ENCODE data around the gene CACNB4. TPM values are rescaled to one million over a fixed set of nuclear protein-coding genes. Genes with fewer than 3 reads are reported as not detected.

Gene CACNB4
- 10 to 100 TPM; 22.3 to 62.9 TPM for total RNA-seq
- polyA plus RNA-seq (ENCODE audit: insufficient read length in 2 of 2): 10 to 100 TPM; 13.8 to 24.8 TPM
- long read RNA-seq, donor 1, full-length matches to known transcripts: 4 of 4 reads
- long read RNA-seq, donor 1, partial matches to known transcripts: 0 of 4 reads
- long read RNA-seq, donor 1, other reads (novel, unspliced or antisense): 0 of 4 reads
- long read RNA-seq, donor 2, full-length matches to known transcripts: 5 of 5 reads
- long read RNA-seq, donor 2, partial matches to known transcripts: 0 of 5 reads
- long read RNA-seq, donor 2, other reads (novel, unspliced or antisense): 0 of 5 reads
- long read RNA-seq, donor 3, full-length matches to known transcripts: 5 of 5 reads
- long read RNA-seq, donor 3, partial matches to known transcripts: 0 of 5 reads
- long read RNA-seq, donor 3, other reads (novel, unspliced or antisense): 0 of 5 reads
- long read RNA-seq, donor 4, full-length matches to known transcripts: 1 of 1 reads
- long read RNA-seq, donor 4, partial matches to known transcripts: 0 of 1 reads
- long read RNA-seq, donor 4, other reads (novel, unspliced or antisense): 0 of 1 reads

DNA sequence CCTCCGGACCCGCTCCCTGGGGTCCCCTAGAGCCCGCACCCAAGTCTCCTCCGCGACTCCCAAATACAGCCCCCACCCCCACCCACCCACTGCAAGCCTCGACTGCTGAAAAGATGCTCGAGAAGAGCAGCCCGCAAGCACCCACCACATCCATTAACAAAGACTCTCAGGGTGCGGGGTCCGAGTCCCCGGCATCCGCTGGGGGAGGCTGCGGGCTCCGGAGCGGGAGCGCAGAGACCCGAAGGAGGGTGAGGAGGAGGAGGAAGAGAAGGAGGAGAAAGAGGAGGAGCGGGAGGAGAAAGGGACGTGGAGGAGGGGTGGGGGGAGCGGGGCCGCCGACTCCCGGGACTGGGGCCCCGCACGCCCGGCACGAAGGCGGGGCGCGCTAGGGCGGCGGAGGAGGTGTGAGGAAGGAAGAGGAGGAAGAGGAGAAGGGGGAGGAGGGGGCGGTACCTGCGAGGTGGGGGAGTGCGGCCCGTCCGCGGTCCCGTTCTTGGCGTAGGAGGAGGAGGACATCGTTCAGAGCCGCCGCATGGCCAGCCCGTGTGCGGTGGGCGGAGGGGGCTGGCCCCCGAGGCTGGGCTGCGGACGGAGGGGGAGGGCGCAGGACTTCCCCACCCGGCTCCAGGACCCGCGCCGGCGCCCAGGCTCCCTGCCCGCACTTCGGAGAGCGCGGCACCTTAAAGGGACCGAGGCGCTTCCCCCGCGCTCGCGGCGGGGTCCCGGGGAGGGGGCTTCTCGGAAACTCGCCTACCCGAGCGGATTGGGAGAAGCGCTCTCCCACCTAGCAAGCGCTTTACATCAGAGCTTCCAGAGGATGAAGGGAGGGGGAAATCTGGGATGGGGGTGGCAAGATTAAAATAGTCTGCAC, at the start of gene CACNB4:
CACNB4 (minus strand) TSS at position 549 of the 871 bp plus-strand sequence.
- peak within 1 kb of the TSS; percentile 22 for H3K27ac ChIP-seq (ENCODE audit: low read depth, low read length)
- peak in 3 of 6 donors; percentile 13 to 76 (median 73) for DNase-seq (ENCODE audit: low read depth in 4 of 6, low spot score in 6 of 6)

DNA sequence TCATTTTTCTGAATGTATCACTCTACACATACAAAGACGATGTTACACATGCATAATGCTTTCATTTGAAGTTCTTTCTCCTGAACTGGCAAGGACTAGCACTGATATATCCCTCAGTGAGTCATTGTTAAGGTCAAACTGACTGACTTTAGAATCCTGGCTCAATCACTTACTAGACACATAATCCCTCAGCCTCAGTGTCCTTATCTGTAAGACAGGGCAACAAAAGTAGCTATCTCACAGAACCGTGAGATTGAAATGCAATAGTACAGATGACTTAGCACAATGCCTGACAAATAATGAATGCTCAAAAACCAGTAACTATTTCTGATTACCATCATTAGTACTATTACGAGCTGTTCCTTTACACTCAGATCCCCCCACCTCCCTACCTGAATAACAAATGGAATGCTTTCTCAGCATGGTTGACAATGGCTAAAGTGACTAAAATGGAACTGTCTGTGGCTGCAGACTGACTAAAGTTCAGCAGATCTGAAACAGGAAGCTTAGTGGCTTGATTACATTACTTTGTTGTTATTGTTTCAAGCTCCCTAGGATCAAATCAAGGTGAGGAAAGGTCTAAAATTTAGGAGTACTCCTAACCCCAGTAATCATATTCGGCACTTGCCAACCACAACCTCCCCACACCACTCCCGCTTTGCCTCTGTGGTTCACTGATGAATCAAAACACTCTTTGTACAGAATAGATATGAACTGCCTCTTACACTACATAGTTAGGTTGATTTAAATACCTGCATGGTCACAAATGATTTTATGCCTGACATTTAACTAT, 35.8 kb upstream of the CACNB4 start:
- Histone ChIP-seq H3K27me3 (ENCODE audit: control insufficient read depth, insufficient read depth, low read length) (no peaks in the 10 kb centered on the region), H3K27ac (ENCODE audit: low read depth, low read length) (no peak overlapping the region), H3K36me3 (ENCODE audit: control insufficient read depth, insufficient read depth, low read length) (no peaks in the 10 kb centered on the region), H3K4me1 (ENCODE audit: control insufficient read depth, insufficient read depth, low read length) (no peaks in the 10 kb centered on the region), H3K4me3 (ENCODE audit: low read depth, low read length) (no peak overlapping the region), H3K9me3 (ENCODE audit: control insufficient read depth, insufficient read depth, low read length) (no peaks in the 10 kb centered on the region)
- 79% methylated on average over 2 of the region's 5 CpGs for WGBS (ENCODE audit: insufficient coverage)
- DNase-seq (ENCODE audit: low read depth in 4 of 6, low spot score in 6 of 6): no peak

More for the DNA sequence above, at the start of gene CACNB4:
- WGBS (ENCODE audit: insufficient coverage): 0% methylated on average over 65 of the region's 73 CpGs
- Histone ChIP-seq H3K27me3 (ENCODE audit: control insufficient read depth, insufficient read depth, low read length) (peaks cover 21% of the 10 kb centered on the region), H3K36me3 (ENCODE audit: control insufficient read depth, insufficient read depth, low read length) (no peaks in the 10 kb centered on the region), H3K4me3 (ENCODE audit: low read depth, low read length) (peak within 1 kb of the TSS; percentile 69), H3K9me3 (ENCODE audit: control insufficient read depth, insufficient read depth, low read length) (no peaks in the 10 kb centered on the region), H3K4me1 (ENCODE audit: control insufficient read depth, insufficient read depth, low read length) (peaks cover 15% of the 10 kb centered on the region)

DNA sequence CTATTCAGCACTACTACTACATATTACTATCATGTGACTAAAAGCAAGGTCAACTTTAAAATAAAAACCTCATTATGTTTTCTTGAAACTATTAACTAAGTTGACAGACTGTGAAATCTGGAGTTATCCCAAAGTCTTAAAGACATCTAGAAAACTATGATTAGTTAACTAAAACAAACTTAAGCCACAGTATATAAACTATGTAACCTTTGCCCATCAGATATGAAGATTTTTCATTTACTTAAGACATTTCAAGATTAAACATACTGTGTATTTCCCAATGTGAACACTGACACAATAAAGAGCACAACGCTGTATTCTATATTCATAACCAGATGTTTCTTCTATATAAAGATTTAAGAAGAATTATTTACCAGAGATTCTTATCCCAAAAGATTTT, 33.5 kb upstream of the CACNB4 start:
- Histone ChIP-seq H3K27ac (ENCODE audit: low read depth, low read length) (no peak overlapping the region), H3K4me1 (ENCODE audit: control insufficient read depth, insufficient read depth, low read length) (no peaks in the 10 kb centered on the region), H3K4me3 (ENCODE audit: low read depth, low read length) (no peak overlapping the region), H3K9me3 (ENCODE audit: control insufficient read depth, insufficient read depth, low read length) (no peaks in the 10 kb centered on the region), H3K36me3 (ENCODE audit: control insufficient read depth, insufficient read depth, low read length) (no peaks in the 10 kb centered on the region), H3K27me3 (ENCODE audit: control insufficient read depth, insufficient read depth, low read length) (no peaks in the 10 kb centered on the region)
- DNase-seq (ENCODE audit: low read depth in 4 of 6, low spot score in 6 of 6): no peak
- no CpG with 5 or more reads among the region's 1 CpG for WGBS (ENCODE audit: insufficient coverage)

DNA sequence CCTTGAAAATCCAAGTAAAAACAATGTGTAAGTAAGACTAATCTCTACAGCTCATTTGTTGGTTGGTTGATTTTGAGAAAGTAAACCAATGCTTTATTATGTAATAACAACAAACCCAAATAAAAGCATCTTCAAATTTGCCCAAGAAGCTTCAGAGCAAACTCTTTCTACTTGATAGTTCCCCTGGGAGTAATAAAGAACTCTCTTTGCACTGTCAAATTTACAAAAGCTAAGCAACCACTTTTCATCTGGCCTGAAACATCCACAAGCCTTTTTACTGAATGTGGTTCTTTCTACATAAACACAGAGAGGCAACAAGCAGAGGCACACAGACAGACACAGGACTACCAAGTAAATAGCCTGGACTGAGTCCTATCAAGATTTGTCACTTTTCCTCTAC, 28.8 kb upstream of the CACNB4 start:
- Histone ChIP-seq H3K4me3 (ENCODE audit: low read depth, low read length) (no peak overlapping the region), H3K36me3 (ENCODE audit: control insufficient read depth, insufficient read depth, low read length) (peaks cover 3% of the 10 kb centered on the region), H3K27ac (ENCODE audit: low read depth, low read length) (no peak overlapping the region), H3K4me1 (ENCODE audit: control insufficient read depth, insufficient read depth, low read length) (no peaks in the 10 kb centered on the region), H3K9me3 (ENCODE audit: control insufficient read depth, insufficient read depth, low read length) (no peaks in the 10 kb centered on the region), H3K27me3 (ENCODE audit: control insufficient read depth, insufficient read depth, low read length) (no peaks in the 10 kb centered on the region)
- no peak for DNase-seq (ENCODE audit: low read depth in 4 of 6, low spot score in 6 of 6)

DNA sequence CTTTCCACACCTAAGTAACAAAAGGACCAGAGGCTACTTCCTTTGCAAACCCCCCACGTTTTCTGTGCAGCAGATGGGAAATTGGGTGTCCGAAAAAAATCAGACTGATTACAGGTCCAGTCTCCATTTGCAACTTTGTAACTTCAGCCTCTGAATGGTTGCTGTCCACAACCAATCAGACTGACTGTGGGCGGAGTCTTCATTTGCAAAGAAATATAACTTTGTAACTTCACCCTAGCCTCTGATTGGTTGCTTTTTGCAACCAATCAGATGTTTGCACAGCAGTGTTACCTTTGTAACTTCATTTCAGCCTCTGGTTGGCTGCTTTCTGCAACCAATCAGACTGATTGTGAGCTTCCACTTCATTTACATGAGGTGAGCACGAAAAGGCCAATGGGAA, 27.8 kb upstream of the CACNB4 start:
- H3K27ac ChIP-seq (ENCODE audit: low read depth, low read length): no peak overlapping the region
- 84% methylated on average over 4 of the region's 4 CpGs for WGBS (ENCODE audit: insufficient coverage)
- H3K4me3 ChIP-seq (ENCODE audit: low read depth, low read length): no peak overlapping the region
- H3K9me3 ChIP-seq (ENCODE audit: control insufficient read depth, insufficient read depth, low read length): no peaks in the 10 kb centered on the region
- DNase-seq (ENCODE audit: low read depth in 4 of 6, low spot score in 6 of 6): no peak
- no peaks in the 10 kb centered on the region for H3K27me3 ChIP-seq (ENCODE audit: control insufficient read depth, insufficient read depth, low read length)
- H3K4me1 ChIP-seq (ENCODE audit: control insufficient read depth, insufficient read depth, low read length): no peaks in the 10 kb centered on the region
- H3K36me3 ChIP-seq (ENCODE audit: control insufficient read depth, insufficient read depth, low read length): peaks cover 5% of the 10 kb centered on the region

DNA sequence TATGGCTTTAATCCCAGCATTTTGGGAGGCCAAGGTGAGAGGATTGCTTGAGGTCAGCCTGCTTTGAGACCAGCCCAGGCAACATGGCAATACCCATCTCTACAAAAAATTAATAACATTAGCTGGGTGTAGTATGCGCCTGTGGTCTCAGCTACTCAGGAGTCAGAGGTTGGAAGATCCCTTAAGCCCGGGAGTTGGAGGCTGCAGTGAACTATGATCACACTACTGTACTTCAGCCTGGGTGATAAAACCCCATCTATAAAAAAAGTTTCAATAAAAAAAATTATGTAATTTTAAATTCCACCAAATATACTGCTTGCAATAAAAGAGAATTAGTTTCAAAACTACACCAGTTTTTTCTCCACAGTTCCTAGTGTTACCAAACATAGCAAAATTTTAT, 23.3 kb upstream of the CACNB4 start:
- Histone ChIP-seq H3K27me3 (ENCODE audit: control insufficient read depth, insufficient read depth, low read length) (no peaks in the 10 kb centered on the region), H3K36me3 (ENCODE audit: control insufficient read depth, insufficient read depth, low read length) (peaks cover 5% of the 10 kb centered on the region), H3K9me3 (ENCODE audit: control insufficient read depth, insufficient read depth, low read length) (no peaks in the 10 kb centered on the region), H3K4me1 (ENCODE audit: control insufficient read depth, insufficient read depth, low read length) (no peaks in the 10 kb centered on the region), H3K4me3 (ENCODE audit: low read depth, low read length) (no peak overlapping the region), H3K27ac (ENCODE audit: low read depth, low read length) (no peak overlapping the region)
- WGBS (ENCODE audit: insufficient coverage): no CpG with 5 or more reads among the region's 2 CpGs
- no peak for DNase-seq (ENCODE audit: low read depth in 4 of 6, low spot score in 6 of 6)

DNA sequence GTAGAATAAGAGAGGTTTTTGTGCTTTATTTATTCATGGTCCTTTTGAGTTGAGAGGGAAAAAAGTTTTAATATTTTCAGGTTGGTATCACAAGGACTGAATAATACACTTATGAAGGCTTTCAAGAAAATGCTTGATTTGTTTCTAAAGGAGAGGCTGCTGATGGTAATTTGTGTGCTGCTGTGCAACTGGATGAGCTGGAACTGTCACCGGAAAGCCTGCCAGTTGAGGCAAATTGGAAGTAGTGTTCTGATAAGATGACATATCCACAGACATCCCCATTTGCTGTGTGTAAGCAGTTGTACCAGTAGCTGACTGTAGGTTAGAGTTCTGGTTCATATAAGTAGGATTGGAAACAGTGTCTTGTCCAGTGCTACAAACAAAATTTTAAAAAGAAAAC, 21.6 kb upstream of the CACNB4 start:
- H3K4me1 ChIP-seq (ENCODE audit: control insufficient read depth, insufficient read depth, low read length): no peaks in the 10 kb centered on the region
- no peaks in the 10 kb centered on the region for H3K9me3 ChIP-seq (ENCODE audit: control insufficient read depth, insufficient read depth, low read length)
- H3K27me3 ChIP-seq (ENCODE audit: control insufficient read depth, insufficient read depth, low read length): no peaks in the 10 kb centered on the region
- no peak overlapping the region for H3K27ac ChIP-seq (ENCODE audit: low read depth, low read length)
- peaks cover 5% of the 10 kb centered on the region for H3K36me3 ChIP-seq (ENCODE audit: control insufficient read depth, insufficient read depth, low read length)
- whole genome bisulfite sequencing (ENCODE audit: insufficient coverage): no CpG with 5 or more reads among the region's 1 CpG
- DNase-seq (ENCODE audit: low read depth in 4 of 6, low spot score in 6 of 6): no peak
- H3K4me3 ChIP-seq (ENCODE audit: low read depth, low read length): no peak overlapping the region

DNA sequence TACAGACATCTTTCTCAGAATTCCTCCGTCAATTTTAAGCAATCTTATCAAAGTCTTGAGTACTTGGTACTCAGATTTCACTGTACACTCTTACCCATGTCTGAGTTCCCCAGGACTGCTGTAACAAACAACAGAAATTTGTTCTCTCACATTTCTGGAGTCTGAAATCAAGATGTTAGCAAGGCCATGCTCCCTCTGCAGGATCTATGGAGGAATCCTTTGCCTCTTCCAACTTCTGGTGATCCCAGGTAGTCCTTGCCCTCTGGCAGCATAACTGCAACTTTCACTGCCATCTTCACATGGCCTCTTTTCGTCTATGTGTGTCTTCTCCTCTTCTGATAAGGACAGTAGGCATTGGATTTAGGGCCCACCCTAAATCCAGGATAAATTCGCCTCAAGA, 17.1 kb upstream of the CACNB4 start:
- no peaks in the 10 kb centered on the region for H3K9me3 ChIP-seq (ENCODE audit: control insufficient read depth, insufficient read depth, low read length)
- H3K4me1 ChIP-seq (ENCODE audit: control insufficient read depth, insufficient read depth, low read length): no peaks in the 10 kb centered on the region
- no peak overlapping the region for H3K27ac ChIP-seq (ENCODE audit: low read depth, low read length)
- H3K4me3 ChIP-seq (ENCODE audit: low read depth, low read length): no peak overlapping the region
- H3K36me3 ChIP-seq (ENCODE audit: control insufficient read depth, insufficient read depth, low read length): no peaks in the 10 kb centered on the region
- 80% methylated on average over 1 of the region's 3 CpGs for WGBS (ENCODE audit: insufficient coverage)
- no peaks in the 10 kb centered on the region for H3K27me3 ChIP-seq (ENCODE audit: control insufficient read depth, insufficient read depth, low read length)
- no peak for DNase-seq (ENCODE audit: low read depth in 4 of 6, low spot score in 6 of 6)

DNA sequence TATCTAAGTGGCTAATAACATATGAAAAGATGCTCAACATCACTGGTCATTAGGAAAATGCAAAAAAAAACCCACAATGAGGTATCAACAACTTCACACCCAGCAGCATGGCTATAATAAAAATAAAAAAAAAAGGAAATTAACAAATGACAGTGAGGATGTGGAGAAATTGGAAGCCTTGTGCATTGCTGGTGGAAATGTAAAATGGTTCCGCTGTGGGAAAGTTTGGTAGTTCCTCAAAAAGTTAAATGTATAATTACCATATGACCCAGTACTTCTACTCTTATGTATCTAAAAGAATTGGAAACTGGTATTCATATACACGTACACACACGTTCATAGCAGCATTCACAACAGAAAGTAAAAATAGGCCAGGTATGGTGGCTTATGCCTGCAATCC, 15.5 kb upstream of the CACNB4 start:
- Histone ChIP-seq H3K27ac (ENCODE audit: low read depth, low read length) (no peak overlapping the region), H3K4me1 (ENCODE audit: control insufficient read depth, insufficient read depth, low read length) (no peaks in the 10 kb centered on the region), H3K36me3 (ENCODE audit: control insufficient read depth, insufficient read depth, low read length) (no peaks in the 10 kb centered on the region), H3K9me3 (ENCODE audit: control insufficient read depth, insufficient read depth, low read length) (no peaks in the 10 kb centered on the region), H3K4me3 (ENCODE audit: low read depth, low read length) (no peak overlapping the region), H3K27me3 (ENCODE audit: control insufficient read depth, insufficient read depth, low read length) (no peaks in the 10 kb centered on the region)
- no peak for DNase-seq (ENCODE audit: low read depth in 4 of 6, low spot score in 6 of 6)
- WGBS (ENCODE audit: insufficient coverage): no CpG with 5 or more reads among the region's 3 CpGs
